Coronary artery (tissue), 2 donors: ENCODE results near the gene EDIL3.

Experiments
- DNase-seq: peaks from one replicate; pipeline ENCODE4 v3.0.0-alpha.2; 2017; ENCODE audit warnings: low spot score
- H3K27ac ChIP-seq, 2 donors: fragments of 200-600 bp; sonication (generic); one replicate each; pipeline ENCODE4 v1.5.1; 2016 to 2019
- H3K4me3 ChIP-seq: fragments of 200-600 bp; sonication (generic); 2 replicates; pipeline ENCODE4 v1.5.1; 2016; ENCODE audit warnings: mild to moderate bottlenecking, moderate library complexity
- CTCF ChIP-seq: fragments of 200-600 bp; sonication (generic); IDR thresholded peaks from one replicate; pipeline ENCODE4 v1.5.1; 2019; ENCODE audit warnings: antibody characterized with exemption

Gene EDIL3

GRCh38 chr5:84260140-84260539 is 124.5 kb downstream of the EDIL3 start:
- Histone ChIP-seq H3K4me3 (no peak overlapping the region), H3K27ac (no peak overlapping the region)
- no peak for DNase-seq
- TF ChIP-seq CTCF = no peak

GRCh38 chr5:84259283-84260045 is 125.2 kb downstream of the EDIL3 start:
- TF ChIP-seq CTCF = no peak
- DNase-seq = no peak
- no peak overlapping the region for H3K27ac ChIP-seq
- H3K4me3 ChIP-seq = no peak overlapping the region

GRCh38 chr5:84257061-84257460 is 127.6 kb downstream of the EDIL3 start:
- Histone ChIP-seq H3K4me3 (no peak overlapping the region), H3K27ac (no peak overlapping the region)
- DNase-seq = no peak
- no peak for TF ChIP-seq CTCF

- H3K27ac ChIP-seq = no peak overlapping the region
- H3K4me3 ChIP-seq = no peak overlapping the region
- DNase-seq = no peak
- TF ChIP-seq CTCF = no peak
Measured at GRCh38 chr5:84255315-84255714, 129.4 kb downstream of the EDIL3 start.

GRCh38 chr5:84253946-84254345 is 130.7 kb downstream of the EDIL3 start:
- DNase-seq = no peak
- H3K4me3 ChIP-seq = no peak overlapping the region
- H3K27ac ChIP-seq = no peak overlapping the region
- TF ChIP-seq CTCF = no peak

GRCh38 chr5:84251503-84251902 is 133.2 kb downstream of the EDIL3 start:
- H3K4me3 ChIP-seq = no peak overlapping the region
- no peak overlapping the region for H3K27ac ChIP-seq
- no peak for TF ChIP-seq CTCF
- no peak for DNase-seq

GRCh38 chr5:84249918-84250630 is 134.6 kb downstream of the EDIL3 start:
- Histone ChIP-seq H3K4me3 (no peak overlapping the region), H3K27ac (no peak overlapping the region)
- DNase-seq = no peak
- no peak for TF ChIP-seq CTCF
